Spleen (tissue), 11 donors: ENCODE measurements around the gene ACLY. TPM values are rescaled to one million over a fixed set of nuclear protein-coding genes. Genes with fewer than 3 reads are reported as not detected.

Source experiments
- DNase-seq: peaks from one replicate; pipeline ENCODE4 v3.0.0-alpha.2; 2020
- H3K27ac ChIP-seq, 8 donors: fragments of 200-600 bp; sonication (generic) in 7 of 8; 1 replicate in 4 of 8; 2 replicates in 4 of 8; pipeline versions ENCODE4 v1.5.0 to v1.8.0; 2016 to 2021; ENCODE audit warnings: inconsistent platforms in 4 of 8, mild to moderate bottlenecking in 4 of 8, moderate library complexity in 1 of 8
- H3K27me3 ChIP-seq, 7 donors: fragments of 200-600 bp; sonication (generic) in 6 of 7; replicated peaks in 1 of 7; 1 replicate in 4 of 7; 2 replicates in 3 of 7; pipeline versions ENCODE4 v1.5.0 to v1.8.0; 2016 to 2021; ENCODE audit warnings: inconsistent platforms in 3 of 7, mild to moderate bottlenecking in 1 of 7
- H3K36me3 ChIP-seq, 6 donors: fragments of 200-600 bp; sonication (generic) in 5 of 6; 1 replicate in 4 of 6; 2 replicates in 2 of 6; pipeline versions ENCODE4 v1.5.0 to v1.8.0; 2016 to 2021; ENCODE audit warnings: inconsistent platforms in 2 of 6
- H3K4me1 ChIP-seq, 6 donors: fragments of 200-600 bp; sonication (generic) in 5 of 6; 1 replicate in 3 of 6; 2 replicates in 3 of 6; pipeline versions ENCODE4 v1.5.0 to v1.8.0; 2016 to 2021; ENCODE audit warnings: inconsistent platforms in 3 of 6
- H3K4me3 ChIP-seq, 8 donors: fragments of 200-600 bp; sonication (generic) in 7 of 8; 1 replicate in 4 of 8; 2 replicates in 4 of 8; pipeline versions ENCODE4 v1.5.0 to v1.8.0; 2016 to 2021; ENCODE audit warnings: inconsistent platforms in 4 of 8, mild to moderate bottlenecking in 4 of 8, moderate library complexity in 2 of 8
- H3K9me3 ChIP-seq, 8 donors: fragments of 200-600 bp; sonication (generic) in 7 of 8; 1 replicate in 4 of 8; 2 replicates in 4 of 8; pipeline versions ENCODE4 v1.5.0 to v1.8.0; 2016 to 2021; ENCODE audit warnings: inconsistent platforms in 4 of 8
- POLR2A ChIP-seq, 3 donors: fragments of 450-650 bp; IDR thresholded peaks; one replicate each; pipeline ENCODE4 v1.5.1; 2017; ENCODE audit warnings: antibody characterized with exemption in 3 of 3, mild to moderate bottlenecking in 1 of 3
- POLR2AphosphoS5 ChIP-seq, 3 donors: sonication (generic); formaldehyde crosslinking; IDR thresholded peaks; one replicate each; pipeline ENCODE4 v1.5.1; 2017; ENCODE audit warnings: antibody characterized with exemption in 3 of 3
- WGBS, 5 donors: extraction: QIAGEN DNeasy Blood & Tissue Kit in 3 of 5; methylation state at CpG; one replicate each; pipeline versions ENCODE4 v1.1.5 to v1.1.7; 2013 to 2018; 5-methylcytosine and 5-hydroxymethylcytosine counted together
- intact Hi-C: fragments of 100-400 bp; cut with DNase I; formaldehyde crosslinking; loops from one replicate; pipeline ENCODE4 v1.15.0; 2023; ENCODE audit warnings: low total_unique reads
- polyA plus RNA-seq, 3 donors: library from polyadenylated mRNA; stranded (reverse); fragments of 200-250 nt; gene quantifications; one replicate each; pipeline ENCODE4 v1.2.1, GENCODE V29; 2013
- total RNA-seq, 7 donors: library from RNA; depleted of rRNA in 3 of 7; stranded (reverse); fragments of >200 nt in 3 of 7; fragmentation: NEBNext Ultra II Directional in 4 of 7; extraction: Animal tissue kit (Norgen Biotek cat#: 25700) in 4 of 7; gene quantifications; one replicate each; pipeline versions ENCODE4 v1.1.0 to v1.2.1, GENCODE V29; 2016 to 2021
- TF ChIP-seq, protein P1 (sequence below), 11 experiments: fragments of 200-600 bp in 7 of 11; fragments of 450-650 bp in 4 of 11; sonication (generic) in 4 of 11; IDR thresholded peaks in 8 of 11; conservative IDR thresholded peaks in 3 of 11; 1 replicate in 7 of 11; 2 replicates in 4 of 11; pipeline versions ENCODE4 v1.4.0 to v1.8.0; 2016 to 2021; ENCODE audit warnings: antibody characterized with exemption in 11 of 11, inconsistent platforms in 4 of 11, mild to moderate bottlenecking in 1 of 11
- donor health status: healthy with polysubstance abuse.
- donor health status: DM: no; HTN: no; CAD: no; lungs with moderate emphysema.
- donor health status: DM: no; HTN: no; CAD: no.
- donor health status: Bipolar disorder and iron deficiency.
- donor health status: healthy.
- donor health status: DM: no; HTN: no; CAD: no.
- donor health status: DM: yes; HTN: yes; CAD: no.

ACLY gene
- total and polyA plus RNA-seq, 10 donors, result 17.7 to 112 (median 80.2) TPM

DNA sequence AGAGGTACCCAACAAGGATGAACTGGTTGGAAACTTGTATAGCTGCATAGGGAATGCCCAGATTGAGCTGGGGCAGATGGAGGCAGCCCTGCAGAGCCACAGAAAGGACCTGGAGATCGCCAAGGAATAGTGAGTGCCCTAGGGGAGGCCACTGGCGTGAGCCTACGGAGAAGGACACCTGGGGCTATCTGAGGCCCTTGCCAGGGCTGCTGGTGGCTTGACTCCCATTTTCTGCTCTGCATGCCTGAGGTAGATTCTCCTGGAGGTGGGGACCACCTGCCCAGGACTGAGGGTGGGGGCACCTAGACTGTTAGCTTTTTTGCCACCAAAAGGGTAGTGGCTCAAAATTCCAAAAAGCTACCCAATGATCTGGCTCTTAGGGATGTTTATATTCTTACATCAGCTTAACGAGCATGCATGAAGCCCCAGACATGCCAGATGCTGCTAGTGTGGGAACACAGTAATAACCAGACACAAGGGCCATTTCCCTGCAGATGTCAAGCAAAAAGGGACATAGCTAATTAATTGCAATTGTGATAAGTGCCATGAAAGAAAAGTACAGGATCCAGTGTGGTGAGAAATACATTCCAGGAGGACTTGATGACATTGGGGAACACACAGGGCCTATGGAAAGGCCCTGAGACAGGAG is 20.4 kb upstream of the ACLY start:
- Histone ChIP-seq H3K4me3 (no peak overlapping the region), H3K4me1 (no peaks in the 10 kb centered on the region), H3K27me3 (no peaks in the 10 kb centered on the region), H3K36me3 (no peaks in the 10 kb centered on the region), H3K9me3 (no peaks in the 10 kb centered on the region), H3K27ac (no peak overlapping the region)
- intact Hi-C loops, result no loop called here
- TF ChIP-seq POLR2AphosphoS5 (IDR thresholded peaks at IDR 0.05) (no peak), POLR2A (IDR thresholded peaks at IDR 0.05) (no peak)
- TF ChIP-seq, protein P1, sequence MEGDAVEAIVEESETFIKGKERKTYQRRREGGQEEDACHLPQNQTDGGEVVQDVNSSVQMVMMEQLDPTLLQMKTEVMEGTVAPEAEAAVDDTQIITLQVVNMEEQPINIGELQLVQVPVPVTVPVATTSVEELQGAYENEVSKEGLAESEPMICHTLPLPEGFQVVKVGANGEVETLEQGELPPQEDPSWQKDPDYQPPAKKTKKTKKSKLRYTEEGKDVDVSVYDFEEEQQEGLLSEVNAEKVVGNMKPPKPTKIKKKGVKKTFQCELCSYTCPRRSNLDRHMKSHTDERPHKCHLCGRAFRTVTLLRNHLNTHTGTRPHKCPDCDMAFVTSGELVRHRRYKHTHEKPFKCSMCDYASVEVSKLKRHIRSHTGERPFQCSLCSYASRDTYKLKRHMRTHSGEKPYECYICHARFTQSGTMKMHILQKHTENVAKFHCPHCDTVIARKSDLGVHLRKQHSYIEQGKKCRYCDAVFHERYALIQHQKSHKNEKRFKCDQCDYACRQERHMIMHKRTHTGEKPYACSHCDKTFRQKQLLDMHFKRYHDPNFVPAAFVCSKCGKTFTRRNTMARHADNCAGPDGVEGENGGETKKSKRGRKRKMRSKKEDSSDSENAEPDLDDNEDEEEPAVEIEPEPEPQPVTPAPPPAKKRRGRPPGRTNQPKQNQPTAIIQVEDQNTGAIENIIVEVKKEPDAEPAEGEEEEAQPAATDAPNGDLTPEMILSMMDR (IDR thresholded peaks at IDR 0.05 in 8 of 11, conservative IDR thresholded peaks at IDR 0.05 in 3 of 11), result no peak
- 84 to 94% (median 90%) methylated on average over 4 of the region's 4 CpGs for WGBS, 5 donors
- DNase-seq, result no peak

DNA sequence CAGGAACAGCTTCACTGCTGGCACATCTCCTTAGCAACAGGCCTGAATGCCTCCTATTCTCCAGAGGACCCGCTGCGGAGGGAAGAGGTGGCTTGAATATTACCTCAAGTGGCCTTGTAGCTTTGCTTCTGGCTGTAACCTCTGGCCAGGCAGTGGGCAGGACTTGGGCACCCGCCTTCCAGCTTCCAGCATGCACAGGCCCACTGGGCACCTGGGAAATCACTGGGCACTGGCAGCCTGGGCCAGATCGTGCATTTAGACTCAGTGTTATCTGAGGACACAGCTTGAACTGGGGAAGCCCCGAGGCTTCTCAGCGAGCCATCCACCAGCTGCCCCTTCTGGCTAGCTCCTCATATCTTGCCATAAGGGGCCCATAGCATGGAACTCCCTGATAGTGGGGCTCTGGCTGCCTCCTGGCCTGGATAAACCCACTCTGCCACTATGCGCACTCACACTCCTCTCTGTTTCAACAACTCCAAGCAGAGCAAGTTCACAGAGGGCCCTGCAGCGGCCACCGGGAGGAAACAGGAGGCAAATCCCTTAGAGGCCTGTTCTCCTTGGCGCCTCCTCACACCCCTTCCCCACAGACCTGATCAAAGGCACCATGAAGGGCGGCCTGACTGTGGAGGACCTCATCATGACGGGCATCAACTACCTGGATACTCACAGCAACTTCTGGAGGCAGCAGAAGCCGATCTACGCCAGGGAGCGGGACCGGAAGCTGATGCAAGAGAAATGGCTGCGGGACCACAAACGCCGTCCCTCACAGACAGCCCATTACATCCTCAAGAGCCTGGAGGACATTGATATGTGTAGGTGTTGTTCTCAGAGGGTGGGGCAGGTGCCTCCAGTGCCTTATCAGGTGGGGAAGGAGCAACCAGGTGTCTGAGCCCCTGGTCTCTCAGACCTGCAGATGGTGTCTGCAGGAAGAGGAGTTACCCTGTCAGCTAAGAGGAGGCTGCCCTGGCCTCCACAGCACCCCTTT is 19.5 kb upstream of the ACLY start:
- Histone ChIP-seq H3K4me1 (peaks cover 0 to 3% (median 0%) of the 10 kb centered on the region in 6 donors), H3K9me3 (no peaks in the 10 kb centered on the region), H3K27me3 (no peaks in the 10 kb centered on the region), H3K27ac (no peak overlapping the region), H3K4me3 (no peak overlapping the region), H3K36me3 (no peaks in the 10 kb centered on the region)
- DNase-seq, result no peak
- WGBS, 5 donors, result 87 to 95% (median 90%) methylated on average over 17 to 19 of the region's 19 CpGs
- TF ChIP-seq POLR2AphosphoS5 (IDR thresholded peaks at IDR 0.05) (no peak), POLR2A (IDR thresholded peaks at IDR 0.05) (no peak)
- TF ChIP-seq, protein P1 (IDR thresholded peaks at IDR 0.05 in 8 of 11, conservative IDR thresholded peaks at IDR 0.05 in 3 of 11), result no peak
- intact Hi-C loops, result no loop called here

DNA sequence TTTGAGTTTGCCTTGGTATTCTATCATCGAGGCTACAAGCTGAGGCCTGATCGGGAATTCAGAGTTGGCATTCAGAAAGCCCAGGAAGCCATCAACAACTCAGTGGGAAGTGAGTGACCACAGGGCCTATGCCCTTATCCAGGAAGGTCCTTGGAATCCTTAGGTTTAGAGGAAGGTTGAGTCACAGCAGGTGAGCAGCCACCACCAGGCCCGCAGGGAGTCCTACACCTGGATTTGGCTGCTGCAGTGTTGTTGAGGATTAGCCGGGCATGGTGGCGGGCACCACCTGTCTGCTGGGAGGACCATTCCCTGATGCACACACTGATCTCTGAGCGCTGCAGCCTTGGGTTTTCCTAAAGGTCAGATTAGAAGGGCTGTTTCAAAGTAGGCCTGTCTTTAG is 16.9 kb upstream of the ACLY start:
- TF ChIP-seq POLR2A (IDR thresholded peaks at IDR 0.05) (no peak), POLR2AphosphoS5 (IDR thresholded peaks at IDR 0.05) (no peak)
- TF ChIP-seq, protein P1 (IDR thresholded peaks at IDR 0.05 in 8 of 11, conservative IDR thresholded peaks at IDR 0.05 in 3 of 11), result no peak
- Histone ChIP-seq H3K27ac (no peak overlapping the region), H3K4me3 (no peak overlapping the region), H3K27me3 (no peaks in the 10 kb centered on the region), H3K9me3 (no peaks in the 10 kb centered on the region), H3K36me3 (no peaks in the 10 kb centered on the region), H3K4me1 (peaks cover 0 to 28% (median 10%) of the 10 kb centered on the region in 6 donors)
- intact Hi-C loops, result no loop called here
- WGBS, 5 donors, result 89 to 97% (median 94%) methylated on average over 6 of the region's 6 CpGs
- DNase-seq, result no peak
